ENCODE results near the gene ALDH2.
"Not testable (repeated sequence)": the region's sequence is repeated elsewhere in the genome, so short reads cannot be mapped to it uniquely, and the experiment has no call there.

The ALDH2 gene

DNA sequence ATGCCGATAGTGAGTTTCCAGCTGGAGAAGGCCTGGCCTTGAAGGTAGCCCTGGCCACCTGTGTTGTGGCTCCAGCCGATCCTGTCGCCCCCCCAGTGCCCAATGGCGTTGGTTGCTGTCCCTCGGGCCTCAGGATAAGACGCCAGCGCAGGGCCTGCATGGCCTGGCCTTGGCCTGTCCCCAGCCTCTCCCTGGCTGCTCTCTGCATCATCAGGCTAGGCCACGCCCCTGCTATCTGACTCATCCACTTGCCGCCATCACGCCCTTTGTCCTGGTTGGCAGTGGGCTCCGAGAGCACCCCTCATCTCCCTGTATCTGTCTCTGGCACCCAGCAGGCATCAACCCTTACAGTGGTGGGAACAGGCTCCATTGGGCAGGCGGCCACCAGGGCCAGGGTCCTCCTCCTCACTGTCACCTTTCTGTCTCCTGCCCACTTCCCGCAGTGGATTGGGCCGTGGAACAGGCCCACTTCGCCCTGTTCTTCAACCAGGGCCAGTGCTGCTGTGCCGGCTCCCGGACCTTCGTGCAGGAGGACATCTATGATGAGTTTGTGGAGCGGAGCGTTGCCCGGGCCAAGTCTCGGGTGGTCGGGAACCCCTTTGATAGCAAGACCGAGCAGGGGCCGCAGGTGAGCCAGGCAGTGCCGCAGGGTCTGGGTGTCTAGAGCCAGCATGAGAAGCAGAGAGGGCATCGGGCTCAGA lies 25.6 kb downstream of the ALDH2 start:
- Mint-ChIP-seq H3K27me3 (no peaks in the 10 kb centered on the region), H3K4me1 (ENCODE audit: low read depth) (no peaks in the 10 kb centered on the region), H3K9me3 (ENCODE audit: low read depth) (no peaks in the 10 kb centered on the region), H3K4me3 (no peak overlapping the region), H3K36me3 (no peaks in the 10 kb centered on the region), H3K27ac (no peak overlapping the region)

DNA sequence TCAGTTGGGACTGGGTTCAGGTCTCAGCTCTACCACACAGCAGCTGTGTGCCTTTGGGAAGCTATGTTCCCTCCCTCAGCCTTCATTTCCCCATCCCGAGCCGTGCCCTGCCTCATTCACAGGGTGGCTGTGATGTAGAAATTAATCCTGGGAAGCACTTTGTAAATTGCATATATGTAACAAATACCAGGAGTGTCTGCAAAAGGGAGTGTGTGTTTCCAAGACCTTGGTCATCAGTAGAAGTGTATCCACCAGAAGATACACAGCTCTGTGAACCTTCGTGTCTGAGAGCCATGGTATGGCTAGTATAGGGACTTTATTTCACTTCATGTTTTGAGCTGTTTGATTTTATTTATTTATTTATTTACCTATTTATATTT lies 26.1 kb downstream of the ALDH2 start:
- Mint-ChIP-seq H3K36me3 (no peaks in the 10 kb centered on the region), H3K4me1 (ENCODE audit: low read depth) (no peaks in the 10 kb centered on the region), H3K27ac (no peak overlapping the region), H3K4me3 (no peak overlapping the region), H3K27me3 (no peaks in the 10 kb centered on the region), H3K9me3 (ENCODE audit: low read depth) (no peaks in the 10 kb centered on the region)

DNA sequence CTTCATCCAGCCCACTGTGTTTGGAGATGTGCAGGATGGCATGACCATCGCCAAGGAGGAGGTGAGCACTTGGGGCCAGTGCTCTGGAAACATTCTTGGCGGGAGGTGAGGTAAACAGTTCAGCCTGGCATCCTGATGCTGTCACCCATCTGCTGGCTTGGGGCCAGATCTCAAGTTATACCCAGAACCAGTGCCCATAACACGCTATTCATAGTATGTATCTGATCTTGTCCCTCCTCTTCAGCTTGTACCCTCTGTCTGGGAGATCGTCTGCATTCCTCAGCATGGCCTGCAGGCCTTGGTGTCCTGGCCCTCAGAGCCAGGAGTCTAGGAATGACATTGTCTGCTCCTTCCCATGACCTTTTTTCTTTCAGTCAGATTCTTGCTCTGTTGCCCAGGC lies 31.4 kb downstream of the ALDH2 start:
- Mint-ChIP-seq H3K4me1 (ENCODE audit: low read depth) (no peaks in the 10 kb centered on the region), H3K9me3 (ENCODE audit: low read depth) (no peaks in the 10 kb centered on the region), H3K36me3 (no peaks in the 10 kb centered on the region), H3K4me3 (no peak overlapping the region), H3K27me3 (no peaks in the 10 kb centered on the region), H3K27ac (no peak overlapping the region)

GRCh38 chr12:111799758-111800157 lies 33.0 kb downstream of the ALDH2 start:
- Mint-ChIP-seq H3K27ac (no peak overlapping the region), H3K27me3 (no peaks in the 10 kb centered on the region), H3K36me3 (no peaks in the 10 kb centered on the region), H3K4me3 (no peak overlapping the region), H3K9me3 (ENCODE audit: low read depth) (no peaks in the 10 kb centered on the region), H3K4me1 (ENCODE audit: low read depth) (no peaks in the 10 kb centered on the region)

DNA sequence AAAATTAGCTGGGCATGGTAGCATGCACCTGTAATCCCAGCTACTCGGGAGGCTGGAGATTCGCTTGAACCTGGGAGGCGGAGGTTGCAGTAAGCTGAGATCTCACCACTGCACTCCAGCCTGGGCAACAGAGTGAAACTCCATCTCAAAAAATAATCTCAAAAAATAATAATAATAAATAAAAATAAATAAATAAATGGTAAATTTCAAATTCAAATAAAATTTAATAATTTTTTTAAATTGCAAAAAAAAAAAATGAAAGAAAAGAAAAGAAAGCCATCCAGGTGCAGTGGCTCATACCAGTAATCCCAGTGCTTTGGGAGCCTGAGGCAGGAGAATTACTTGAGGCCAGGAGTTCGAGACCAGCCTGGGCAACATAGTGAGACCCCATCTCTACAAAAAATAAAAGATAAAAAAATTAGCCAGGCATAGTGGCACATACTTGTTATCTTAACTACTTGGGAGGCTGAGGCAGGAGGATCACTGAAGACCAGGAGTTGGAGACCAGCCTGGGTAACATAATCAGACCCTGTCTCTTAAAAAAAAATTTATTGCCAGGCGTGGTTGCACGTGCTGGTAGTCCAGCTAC lies 36.4 kb downstream of the ALDH2 start:
- Mint-ChIP-seq H3K27me3 (no peaks in the 10 kb centered on the region), H3K36me3 (no peaks in the 10 kb centered on the region), H3K9me3 (ENCODE audit: low read depth) (no peaks in the 10 kb centered on the region), H3K27ac (no peak overlapping the region), H3K4me1 (ENCODE audit: low read depth) (no peaks in the 10 kb centered on the region), H3K4me3 (no peak overlapping the region)

DNA sequence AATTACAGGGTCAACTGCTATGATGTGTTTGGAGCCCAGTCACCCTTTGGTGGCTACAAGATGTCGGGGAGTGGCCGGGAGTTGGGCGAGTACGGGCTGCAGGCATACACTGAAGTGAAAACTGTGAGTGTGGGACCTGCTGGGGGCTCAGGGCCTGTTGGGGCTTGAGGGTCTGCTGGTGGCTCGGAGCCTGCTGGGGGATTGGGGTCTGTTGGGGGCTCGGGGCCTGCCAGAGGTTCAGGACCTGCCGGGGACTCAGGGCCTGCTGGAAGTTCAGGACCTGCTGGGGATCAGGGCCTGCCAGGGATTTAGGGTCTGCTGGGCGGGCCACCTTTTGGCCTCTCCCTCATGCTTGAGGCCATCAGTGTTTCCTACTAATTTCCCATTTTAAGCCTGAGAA lies 37.1 kb downstream of the ALDH2 start:
- Mint-ChIP-seq H3K4me3 (no peak overlapping the region), H3K27me3 (no peaks in the 10 kb centered on the region), H3K27ac (no peak overlapping the region), H3K36me3 (no peaks in the 10 kb centered on the region), H3K4me1 (ENCODE audit: low read depth) (no peaks in the 10 kb centered on the region), H3K9me3 (ENCODE audit: low read depth) (no peaks in the 10 kb centered on the region)

DNA sequence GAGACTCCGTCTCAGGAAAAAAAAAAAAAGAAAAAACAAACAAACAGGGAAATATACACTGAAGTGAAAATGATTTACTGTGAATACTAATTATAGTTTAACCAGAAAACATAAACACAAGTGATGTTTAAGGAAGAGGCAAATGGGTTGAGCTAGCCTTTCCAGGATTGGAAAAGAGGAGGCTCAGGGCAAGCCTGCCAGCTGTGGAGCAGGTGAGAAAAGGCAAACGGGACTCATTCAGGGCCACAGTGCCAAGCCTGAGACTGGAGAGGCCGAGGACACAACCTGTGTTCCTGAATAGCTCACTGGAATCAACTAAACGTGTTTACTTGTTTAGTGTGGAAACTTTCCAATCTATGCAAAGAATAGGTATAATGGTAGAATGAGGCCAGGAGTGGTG lies 39.6 kb downstream of the ALDH2 start:
- Mint-ChIP-seq H3K36me3 (no peaks in the 10 kb centered on the region), H3K27me3 (no peaks in the 10 kb centered on the region), H3K4me3 (no peak overlapping the region), H3K27ac (no peak overlapping the region), H3K4me1 (ENCODE audit: low read depth) (no peaks in the 10 kb centered on the region), H3K9me3 (ENCODE audit: low read depth) (no peaks in the 10 kb centered on the region)

- Mint-ChIP-seq H3K27me3 (no peaks in the 10 kb centered on the region), H3K4me3 (no peak overlapping the region), H3K9me3 (ENCODE audit: low read depth) (no peaks in the 10 kb centered on the region), H3K27ac (no peak overlapping the region), H3K36me3 (no peaks in the 10 kb centered on the region), H3K4me1 (ENCODE audit: low read depth) (no peaks in the 10 kb centered on the region)
Observed at GRCh38 chr12:111807232-111807631, 40.5 kb downstream of the ALDH2 start.

GRCh38 chr12:111812881-111813741 lies 46.4 kb downstream of the ALDH2 start:
- Mint-ChIP-seq H3K36me3 (no peaks in the 10 kb centered on the region), H3K9me3 (ENCODE audit: low read depth) (no peaks in the 10 kb centered on the region), H3K4me1 (ENCODE audit: low read depth) (peaks cover 6% of the 10 kb centered on the region), H3K27me3 (no peaks in the 10 kb centered on the region), H3K27ac (no peak overlapping the region), H3K4me3 (no peak overlapping the region)

DNA sequence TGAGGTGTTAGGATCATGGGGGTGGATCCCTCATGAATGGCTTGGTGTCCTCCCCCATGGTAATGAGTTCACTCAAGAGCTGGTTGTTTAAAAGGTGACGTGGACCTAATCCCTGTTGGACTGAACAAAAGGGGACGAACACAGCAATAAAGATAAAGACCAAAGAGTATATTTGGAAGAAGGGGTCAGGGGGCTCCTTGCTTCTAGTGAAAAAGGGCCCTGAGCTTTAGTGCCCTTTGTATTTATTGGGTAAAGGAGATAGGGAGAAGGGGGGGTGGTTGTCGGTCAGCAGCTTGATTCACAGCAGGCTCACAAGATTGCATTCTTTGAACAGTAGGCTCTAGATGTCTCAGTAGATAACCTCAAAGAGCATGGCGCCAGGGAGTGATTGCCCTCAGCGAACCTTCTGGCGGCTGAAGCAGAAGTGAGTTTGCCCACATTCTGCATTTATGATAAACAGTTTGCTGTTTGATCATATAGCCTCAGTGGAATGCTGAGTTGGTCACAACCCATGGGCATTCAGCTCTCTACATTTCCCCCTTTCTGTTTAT lies 49.4 kb downstream of the ALDH2 start:
- Mint-ChIP-seq H3K36me3 (no peaks in the 10 kb centered on the region), H3K4me1 (ENCODE audit: low read depth) (peaks cover 6% of the 10 kb centered on the region), H3K9me3 (ENCODE audit: low read depth) (no peaks in the 10 kb centered on the region), H3K27ac (no peak overlapping the region), H3K27me3 (peaks cover 1% of the 10 kb centered on the region), H3K4me3 (no peak overlapping the region)

GRCh38 chr12:111816898-111817297 lies 50.2 kb downstream of the ALDH2 start:
- H3K4me1 Mint-ChIP-seq (ENCODE audit: low read depth); H3K27ac Mint-ChIP-seq: not testable (repeated sequence)

GRCh38 chr12:111818340-111818739 lies 51.6 kb downstream of the ALDH2 start:
- Mint-ChIP-seq H3K27ac (no peak overlapping the region), H3K4me3 (no peak overlapping the region), H3K4me1 (ENCODE audit: low read depth) (peaks cover 2% of the 10 kb centered on the region), H3K27me3 (peaks cover 5% of the 10 kb centered on the region), H3K36me3 (no peaks in the 10 kb centered on the region), H3K9me3 (ENCODE audit: low read depth) (no peaks in the 10 kb centered on the region)

More at GRCh38 chr12:111816898-111817297, 50.2 kb downstream of the ALDH2 start:
- H3K4me3 Mint-ChIP-seq; H3K9me3 Mint-ChIP-seq (ENCODE audit: low read depth); H3K27me3 Mint-ChIP-seq; H3K36me3 Mint-ChIP-seq: not testable (repeated sequence)

DNA sequence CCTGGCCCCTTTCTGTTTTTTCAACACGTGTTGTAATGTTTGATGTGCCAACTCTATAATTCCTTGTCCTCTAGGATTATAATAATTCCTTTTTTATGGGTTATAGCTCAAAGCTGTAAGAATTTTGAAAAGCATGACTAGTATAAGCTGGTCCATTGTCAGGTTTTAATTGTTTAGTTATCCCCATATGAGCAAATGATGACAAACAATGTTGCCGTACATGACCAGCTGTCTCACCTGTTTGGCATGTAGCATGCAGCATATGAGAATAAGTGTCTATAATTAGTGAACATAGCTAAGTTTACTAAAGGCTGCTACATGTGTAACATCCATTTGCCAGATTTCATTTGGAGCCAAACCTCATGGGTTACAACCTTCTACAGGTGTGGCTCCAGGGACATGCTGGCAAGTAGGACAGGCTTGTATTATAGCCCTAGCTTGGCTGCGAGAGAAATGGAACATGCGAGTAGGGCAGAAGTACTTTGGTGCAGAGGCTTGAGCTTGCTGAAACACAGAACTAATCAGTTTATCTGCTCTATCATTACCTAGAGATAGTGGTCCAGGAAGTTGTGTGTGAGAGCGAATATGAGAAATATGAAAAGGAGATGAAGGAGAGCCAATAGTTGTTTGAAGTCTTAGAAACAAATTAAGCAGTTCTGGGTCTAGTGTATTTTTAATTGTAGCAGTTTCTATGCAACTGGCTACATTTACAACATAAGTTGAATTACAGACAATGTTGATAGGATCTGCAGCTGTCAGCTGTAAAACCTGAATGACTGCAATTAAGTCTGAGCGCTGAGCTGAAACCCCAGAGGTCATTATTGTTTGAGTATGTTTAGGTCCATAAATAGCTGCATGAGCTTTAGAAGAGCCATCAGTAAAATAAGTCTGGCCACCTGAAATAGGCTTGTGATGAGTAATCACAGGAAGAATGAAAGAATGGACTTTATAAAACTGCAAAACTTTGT lies 52.7 kb downstream of the ALDH2 start:
- Mint-ChIP-seq H3K4me1 (ENCODE audit: low read depth) (no peaks in the 10 kb centered on the region), H3K9me3 (ENCODE audit: low read depth) (no peaks in the 10 kb centered on the region), H3K36me3 (no peaks in the 10 kb centered on the region), H3K27ac (no peak overlapping the region), H3K4me3 (no peak overlapping the region), H3K27me3 (peaks cover 5% of the 10 kb centered on the region)

GRCh38 chr12:111820828-111821227 lies 54.1 kb downstream of the ALDH2 start:
- H3K4me3 Mint-ChIP-seq; H3K27ac Mint-ChIP-seq; H3K27me3 Mint-ChIP-seq; H3K9me3 Mint-ChIP-seq (ENCODE audit: low read depth); H3K36me3 Mint-ChIP-seq; H3K4me1 Mint-ChIP-seq (ENCODE audit: low read depth): not testable (repeated sequence)
